NCI-H345 treated with DMSO at 0.1 percent for 48 hours (cell line): ENCODE measurements around the gene HOXA4.
A peak's percentile ranks its signal among the peaks of the same experiment; 100 is the strongest.

Experiments used
- DNase-seq: peaks from one replicate; lab custom pipeline; 2025; ENCODE audit not compliant: unreplicated experiment; lab: John Stamatoyannopoulos, UW

HOXA4 gene

GRCh38 chr7:27106901-27107240, 23.7 kb downstream of the HOXA4 start:
- DNase-seq = no peak

GRCh38 chr7:27106181-27106900, 24.2 kb downstream of the HOXA4 start:
- DNase-seq = no peak

GRCh38 chr7:27105301-27106031, 25.1 kb downstream of the HOXA4 start:
- DNase-seq = no peak

GRCh38 chr7:27104341-27105058, 26.1 kb downstream of the HOXA4 start:
- DNase-seq = no peak

- DNase-seq = no peak
Observed at GRCh38 chr7:27103489-27104226, 26.9 kb downstream of the HOXA4 start.

- DNase-seq = no peak
Observed at GRCh38 chr7:27102581-27103442, 27.7 kb downstream of the HOXA4 start, which contains the start of gene HOXA2. Gene HOXA2, minus strand, starts transcription at chr7:27102683. Its CDS starts 183 bp downstream, at chr7:27102500.

- DNase-seq = no peak
Observed at GRCh38 chr7:27101957-27102580, 28.5 kb downstream of the HOXA4 start.

GRCh38 chr7:27101171-27101956, 29.2 kb downstream of the HOXA4 start:
- DNase-seq = no peak

GRCh38 chr7:27100694-27101170, 29.8 kb downstream of the HOXA4 start:
- no peak for DNase-seq

- no peak for DNase-seq
Observed at GRCh38 chr7:27099453-27100370, 30.8 kb downstream of the HOXA4 start.

- no peak for DNase-seq
Observed at GRCh38 chr7:27098578-27099451, 31.7 kb downstream of the HOXA4 start.

- no peak for DNase-seq
Observed at GRCh38 chr7:27097686-27098577, 32.6 kb downstream of the HOXA4 start.

GRCh38 chr7:27096768-27097514, 33.6 kb downstream of the HOXA4 start:
- DNase-seq = no peak

- DNase-seq = peak; percentile 79
Observed at GRCh38 chr7:27095897-27096767, 34.4 kb downstream of the HOXA4 start, which contains the start of gene HOXA1. Gene HOXA1, minus strand, starts transcription at chr7:27096000. Its CDS starts 88 bp downstream, at chr7:27095912.
